Erythroblast (primary cell): ENCODE data around the gene NOXA1.
"Not testable (repeated sequence)": the region's sequence is repeated elsewhere in the genome, so short reads cannot be mapped to it uniquely, and the experiment has no call there.

Source experiments
- DNase-seq, 2 experiments: peaks; one replicate each; lab custom pipeline; 2025; lab: John Stamatoyannopoulos, UW
- GATA1 ChIP-seq: IDR thresholded peaks from 2 replicates; pipeline ENCODE4 v1.6.1; 2011; ENCODE audit warnings: low read depth, mild to moderate bottlenecking, control low read depth, low read length, moderate library complexity
- POLR2A ChIP-seq: IDR thresholded peaks from 2 replicates; pipeline ENCODE4 v1.6.1; 2011; ENCODE audit warnings: mild to moderate bottlenecking, low read length

Gene NOXA1

GRCh38 chr9:137465720-137466388 lies 42.7 kb downstream of the NOXA1 start:
- no peak for TF ChIP-seq GATA1
- no peak for TF ChIP-seq POLR2A
- DNase-seq = no peak

- not testable (repeated sequence) for DNase-seq
Observed at GRCh38 chr9:137466389-137467085, 43.3 kb downstream of the NOXA1 start.

- no peak for DNase-seq
- TF ChIP-seq GATA1 (no peak), POLR2A (no peak)
Observed at GRCh38 chr9:137467161-137467581, 44.0 kb downstream of the NOXA1 start.

GRCh38 chr9:137467896-137468295 lies 44.7 kb downstream of the NOXA1 start:
- no peak for DNase-seq
- TF ChIP-seq POLR2A = no peak
- no peak for TF ChIP-seq GATA1

- DNase-seq = no peak
- TF ChIP-seq GATA1 (no peak), POLR2A (no peak)
Observed at GRCh38 chr9:137470785-137471184, 47.6 kb downstream of the NOXA1 start.

GRCh38 chr9:137474271-137474670 lies 51.1 kb downstream of the NOXA1 start:
- no peak for DNase-seq
- TF ChIP-seq POLR2A (no peak), GATA1 (no peak)

GRCh38 chr9:137475666-137476065 lies 52.5 kb downstream of the NOXA1 start:
- TF ChIP-seq POLR2A (no peak), GATA1 (no peak)
- DNase-seq = no peak

GRCh38 chr9:137476856-137477255 lies 53.7 kb downstream of the NOXA1 start:
- no peak for DNase-seq
- no peak for TF ChIP-seq POLR2A
- TF ChIP-seq GATA1 = no peak

GRCh38 chr9:137477778-137478612 lies 54.8 kb downstream of the NOXA1 start:
- TF ChIP-seq GATA1 = no peak
- no peak for TF ChIP-seq POLR2A
- no peak for DNase-seq

- TF ChIP-seq POLR2A (no peak), GATA1 (no peak)
- DNase-seq = no peak
Observed at GRCh38 chr9:137478613-137478961, 55.4 kb downstream of the NOXA1 start.

GRCh38 chr9:137478962-137479861 lies 56.0 kb downstream of the NOXA1 start:
- no peak for TF ChIP-seq POLR2A
- TF ChIP-seq GATA1 = no peak

GRCh38 chr9:137479892-137480685 lies 56.9 kb downstream of the NOXA1 start:
- TF ChIP-seq GATA1 = no peak
- TF ChIP-seq POLR2A = no peak
- DNase-seq = no peak

More at GRCh38 chr9:137478962-137479861, 56.0 kb downstream of the NOXA1 start:
- no peak for DNase-seq
